HepG2 (cell line): ENCODE results near the gene TUBG2. TPM values are rescaled to one million over a fixed set of nuclear protein-coding genes. Genes with fewer than 3 reads are reported as not detected.

ENCODE experiments used
- ATAC-seq: fragments of 200-7000 bp; cut with Tn5 transposase; 3 replicates; pipeline ENCODE4 v1.9.1; 2020; ENCODE audit warnings: mild to moderate bottlenecking, moderate library complexity
- BruUV-seq: library from RNA; stranded (reverse); fragments of 400-500 nt; replicated peaks from 2 replicates; lab custom pipeline; 2021; lab: Mats Ljungman, UMichigan
- CTCF ChIA-PET: fragments of 300-600 bp; formaldehyde crosslinking; extraction: SDS; loops from one replicate; lab custom pipeline; 2021; ENCODE audit warnings: low total read pairs, inconsistent platforms, low intra/inter-chr PET ratio; lab: Yijun Ruan, JAX
- POLR2A ChIA-PET: fragments of 350-600 bp; sonication (Branson Sonifier 250); formaldehyde crosslinking; loops from one replicate; lab custom pipeline; 2020; ENCODE audit warnings: antibody characterized with exemption, inconsistent platforms; lab: Yijun Ruan, JAX
- DNase-seq: peaks from one replicate; pipeline ENCODE4 v3.0.0-alpha.2; 2015; ENCODE audit warnings: low spot score
- FAIRE-seq: peaks from 3 replicates; lab custom pipeline; 2011; peaks lifted over from hg19 to GRCh38; lab: Jason Lieb, UNC
- H2AFZ ChIP-seq: one replicate; pipeline ENCODE4 v1.6.1; 2011; ENCODE audit warnings: low read length, inconsistent platforms
- H3K27ac ChIP-seq: fragments of 300-600 bp; 3 replicates; pipeline ENCODE4 v1.8.0; 2011; ENCODE audit warnings: mixed run types, mild to moderate bottlenecking, mixed read lengths, low read length, inconsistent platforms; ENCODE audit not compliant: insufficient read depth; ENCODE audit errors: extremely low read length
- H3K27me3 ChIP-seq, 2 experiments: fragments of 200-600 bp in 1 of 2; 2 replicates in 1 of 2; 3 replicates in 1 of 2; pipeline versions ENCODE4 v1.6.0 to v1.8.0; 2011; ENCODE audit warnings: low read length in 2 of 2, mild to moderate bottlenecking in 2 of 2, moderate library complexity in 2 of 2, inconsistent platforms in 1 of 2; ENCODE audit not compliant: insufficient read depth in 2 of 2, control insufficient read depth in 1 of 2
- H3K36me3 ChIP-seq, 2 experiments: fragments of 200-600 bp in 1 of 2; replicated peaks in 1 of 2; 2 replicates in 1 of 2; 3 replicates in 1 of 2; pipeline versions ENCODE4 v1.5.1 to v1.8.0; 2011; ENCODE audit warnings: low read length in 2 of 2, inconsistent platforms in 1 of 2; ENCODE audit not compliant: insufficient read depth in 2 of 2, control insufficient read depth in 1 of 2
- H3K4me1 ChIP-seq: 2 replicates; pipeline ENCODE4 v1.5.1; 2012; ENCODE audit warnings: low read length, inconsistent platforms; ENCODE audit not compliant: insufficient read depth
- H3K4me2 ChIP-seq: 2 replicates; pipeline ENCODE4 v1.6.0; 2011; ENCODE audit warnings: low read depth, low read length, inconsistent platforms
- H3K4me3 ChIP-seq, 3 experiments: fragments of 200-600 bp in 1 of 3; sonication (generic), shearing (Covaris generic) in 1 of 3; replicated peaks in 1 of 3; 2 replicates each; pipeline ENCODE4 v1.5.1; 2011 to 2016; ENCODE audit warnings: low read length in 3 of 3, inconsistent platforms in 2 of 3, low read depth in 2 of 3, mild to moderate bottlenecking in 2 of 3, control low read depth in 1 of 3, mixed read lengths in 1 of 3; ENCODE audit not compliant: insufficient read depth in 1 of 3
- H3K79me2 ChIP-seq: one replicate; pipeline ENCODE4 v1.6.1; 2011; ENCODE audit warnings: low read length, inconsistent platforms; ENCODE audit not compliant: insufficient read depth
- H3K9ac ChIP-seq: 2 replicates; pipeline ENCODE4 v1.6.0; 2011; ENCODE audit warnings: mild to moderate bottlenecking, low read depth, low read length, inconsistent platforms; ENCODE audit not compliant: insufficient read depth
- H3K9me3 ChIP-seq: 2 replicates; pipeline ENCODE4 v1.5.1; 2012; ENCODE audit warnings: mild to moderate bottlenecking, low read length
- H4K20me1 ChIP-seq: 2 replicates; pipeline ENCODE4 v1.6.0; 2011; ENCODE audit warnings: inconsistent platforms, mild to moderate bottlenecking, low read length, moderate library complexity; ENCODE audit not compliant: insufficient read depth
- ARHGAP35 ChIP-seq: sonication (generic); formaldehyde crosslinking; IDR thresholded peaks from 2 replicates; pipeline ENCODE4 v1.9.0; 2022; ENCODE audit warnings: mild to moderate bottlenecking, inconsistent platforms, moderate library complexity, missing genetic modification reagents, borderline replicate concordance
- CBX1 ChIP-seq: IDR thresholded peaks from one replicate; pipeline ENCODE4 v1.6.1; 2016; ENCODE audit warnings: antibody characterized with exemption, low read depth
- CCAR2 ChIP-seq: fragments of 200-400 bp; formaldehyde crosslinking; optimal IDR thresholded peaks from 2 replicates; pipeline ENCODE3; 2018; ENCODE audit warnings: low read depth, mild to moderate bottlenecking, low read length, moderate library complexity
- CCDC6 ChIP-seq: sonication (generic); formaldehyde crosslinking; IDR thresholded peaks from 2 replicates; pipeline ENCODE4 v1.8.1; 2022; ENCODE audit warnings: mild to moderate bottlenecking, missing genetic modification reagents, moderate library complexity
- ELF1 ChIP-seq: sonication (generic); formaldehyde crosslinking; IDR thresholded peaks from 2 replicates; pipeline ENCODE4 v1.4.0; 2020; ENCODE audit warnings: missing genetic modification reagents
- HOXA3 ChIP-seq: sonication (generic); formaldehyde crosslinking; IDR thresholded peaks from 2 replicates; pipeline ENCODE4 v1.5.0; 2020; ENCODE audit warnings: missing genetic modification reagents
- SKIL ChIP-seq: sonication (generic); formaldehyde crosslinking; IDR thresholded peaks from 2 replicates; pipeline ENCODE4 v1.8.0; 2022; ENCODE audit warnings: missing genetic modification reagents, mild to moderate bottlenecking, moderate library complexity, borderline replicate concordance
- SMARCE1 ChIP-seq: fragments of 450-650 bp; IDR thresholded peaks from 2 replicates; pipeline ENCODE4 v1.6.1; 2017; ENCODE audit warnings: borderline replicate concordance
- ZBTB37 ChIP-seq: sonication (generic); formaldehyde crosslinking; IDR thresholded peaks from 2 replicates; pipeline ENCODE4 v1.4.0; 2020; ENCODE audit warnings: mild to moderate bottlenecking, missing genetic modification reagents
- ZBTB7B ChIP-seq: sonication (generic); formaldehyde crosslinking; IDR thresholded peaks from 2 replicates; pipeline ENCODE4 v1.4.0; 2020; ENCODE audit warnings: missing genetic modification reagents
- ZNF101 ChIP-seq: sonication (generic); formaldehyde crosslinking; IDR thresholded peaks from 2 replicates; pipeline ENCODE4 v1.4.0; 2020; ENCODE audit warnings: mild to moderate bottlenecking, low read depth, missing genetic modification reagents, borderline replicate concordance
- ZNF503 ChIP-seq: sonication (generic); formaldehyde crosslinking; IDR thresholded peaks from 2 replicates; pipeline ENCODE4 v1.4.0; 2020; ENCODE audit warnings: missing genetic modification reagents
- ZNF570 ChIP-seq: sonication (generic); formaldehyde crosslinking; IDR thresholded peaks from 2 replicates; pipeline ENCODE4 v1.4.0; 2020; ENCODE audit warnings: mild to moderate bottlenecking, missing genetic modification reagents, borderline replicate concordance
- WGBS: methylation state at CpG from one replicate; pipeline ENCODE4 v1.1.6; 2017; ENCODE audit warnings: low lambda C conversion rate; 5-methylcytosine and 5-hydroxymethylcytosine counted together
- in situ Hi-C: cut with HindIII; loops from 2 replicates; pipeline ENCODE4 v1.10.0; 2017; ENCODE audit warnings: low pct_unique_long_range_greater_than_20kb; ENCODE audit not compliant: extremely low pct_ligation_motif_present
- intact Hi-C: fragments of 100-400 bp; cut with micrococcal nuclease; formaldehyde crosslinking; loops from one replicate; pipeline ENCODE4 v1.10.0; 2022; ENCODE audit not compliant: unreplicated experiment
- polyA plus RNA-seq, 8 experiments: library from polyadenylated mRNA; depleted of rRNA in 3 of 8; stranded (reverse) in 7 of 8; unstranded in 1 of 8; fragments of >200 nt; fragmentation: Illumina TruSeq in 4 of 8; extraction: Trizol in 4 of 8; gene quantifications; 2 replicates each; pipeline versions ENCODE4 v1.2.1 to v1.2.3, GENCODE V29; 2011 to 2016; ENCODE audit warnings: low read depth in 4 of 8, missing spikeins in 1 of 8, mixed read lengths in 1 of 8; ENCODE audit not compliant: insufficient read depth in 1 of 8
- total RNA-seq, 5 experiments: library from RNA; depleted of rRNA; stranded (reverse); fragments of >200 nt; fragmentation: Illumina TruSeq; extraction: Trizol; gene quantifications; 2 replicates each; pipeline ENCODE4 v1.2.3, GENCODE V29; 2016; ENCODE audit warnings: low read depth in 1 of 5

TUBG2 gene
- total and polyA plus RNA-seq, 2 of the 13 experiments (the other 11 are each of a cell fraction or from before 2014, with no cell fraction given) = 16.0 to 42.3 TPM

GRCh38 chr17:42697108-42697811 lies 38.2 kb downstream of the TUBG2 start (continued):
- TF ChIP-seq CCAR2 (no peak), ZNF503 (CRISPR knock-in tag) (no peak), ZNF101 (no peak), ARHGAP35 (no peak)

- Histone ChIP-seq H3K36me3 (peaks cover 2 to 14% of the 10 kb centered on the region in 2 experiments), H3K9ac (no peak overlapping the region), H3K79me2 (no peaks in the 10 kb centered on the region), H3K9me3 (no peaks in the 10 kb centered on the region), H3K4me1 (no peaks in the 10 kb centered on the region), H3K27ac (no peak overlapping the region), H3K4me2 (no peak overlapping the region), H3K27me3 (no peaks in the 10 kb centered on the region), H4K20me1 (no peaks in the 10 kb centered on the region), H2AFZ (no peak overlapping the region), H3K4me3 (no peak overlapping the region)
- ChIA-PET CTCF (no interaction called here), POLR2A (interaction anchor here (1.1 kb wide), 1 partner anchor 45 kb away, joined by 3 read pairs; no protein-coding TSS in a partner anchor)
- in situ Hi-C loops = no loop called here
- DNase-seq (no peak), FAIRE-seq (no peak), ATAC-seq (no peak)
- WGBS = 94% methylated on average over 2 of the region's 2 CpGs
- intact Hi-C loops = no loop called here
- TF ChIP-seq SKIL (CRISPR knock-in tag) (no peak), CCDC6 (no peak), ELF1 (CRISPR knock-in tag) (no peak), SMARCE1 (no peak), ZBTB37 (CRISPR knock-in tag) (no peak), ZBTB7B (no peak), HOXA3 (CRISPR knock-in tag) (no peak), ZNF570 (CRISPR knock-in tag) (no peak), CBX1 (no peak)
- no TSS peak for BruUV-seq
These were observed 39.8 kb downstream of the TUBG2 start for GRCh38 chr17:42698736-42699414.
